OCI-LY3 (cell line): ENCODE results near the gene LRBA.

Source experiments
- CTCF ChIP-seq: fragments of 200-600, 300-600 bp; sonication (generic); IDR thresholded peaks from 2 replicates; pipeline ENCODE4 v1.5.1; 2014; ENCODE audit warnings: antibody characterized with exemption, low read length, low read depth
- EZH2phosphoT487 ChIP-seq: fragments of 200-600 bp; shearing (Covaris generic); IDR thresholded peaks from 2 replicates; pipeline ENCODE4 v1.6.1; 2018; ENCODE audit warnings: antibody characterized with exemption, mixed run types, low read depth

DNA sequence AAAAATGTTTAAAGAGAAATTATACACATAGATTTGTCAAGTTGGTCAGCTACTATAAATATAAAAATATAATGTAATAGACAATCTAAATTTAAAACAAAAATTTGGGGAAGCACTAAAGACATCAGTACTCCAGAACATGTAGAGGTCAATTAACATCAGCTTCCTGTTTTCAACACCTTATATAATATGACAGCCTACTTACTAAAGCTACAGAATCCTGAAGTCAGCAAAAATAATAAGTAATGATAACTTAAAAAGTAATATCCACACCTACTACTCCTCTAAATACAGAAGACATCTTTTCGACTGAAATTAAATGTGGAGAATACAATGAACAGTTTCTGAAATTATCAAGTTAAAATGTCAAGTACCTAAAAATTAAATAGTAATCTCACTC, 118.6 kb downstream of the LRBA start:
- TF ChIP-seq CTCF, result no peak
- TF ChIP-seq EZH2phosphoT487, result no peak
